Left lung (tissue), 10 donors: ENCODE measurements around the gene ZNF516. TPM values are rescaled to one million over a fixed set of nuclear protein-coding genes. Genes with fewer than 3 reads are reported as not detected.

Experiments
- ATAC-seq: fragments of 200-7000 bp; cut with Tn5 transposase; one replicate; pipeline ENCODE4 v1.9.1; 2020; ENCODE audit warnings: moderate library complexity
- DNase-seq, 4 donors: peaks; one replicate each; pipeline ENCODE4 v3.0.0-alpha.2; 2013 to 2020
- H3K27ac ChIP-seq, 2 donors: fragments of 200-600 bp; sonication (generic) in 1 of 2; one replicate each; pipeline versions ENCODE4 v1.5.0 to v1.8.0; 2020 to 2021
- H3K27me3 ChIP-seq, 2 donors: fragments of 200-600 bp; sonication (generic) in 1 of 2; one replicate each; pipeline versions ENCODE4 v1.5.0 to v1.8.0; 2020 to 2021
- H3K36me3 ChIP-seq, 2 donors: fragments of 200-600 bp; sonication (generic) in 1 of 2; one replicate each; pipeline versions ENCODE4 v1.5.0 to v1.8.0; 2020 to 2021
- H3K4me1 ChIP-seq, 2 donors: fragments of 200-600 bp; one replicate each; pipeline ENCODE4 v1.8.0; 2021
- H3K4me3 ChIP-seq, 2 donors: fragments of 200-600 bp; sonication (generic) in 1 of 2; one replicate each; pipeline versions ENCODE4 v1.5.0 to v1.8.0; 2020 to 2021; ENCODE audit warnings: mild to moderate bottlenecking in 1 of 2
- H3K9me3 ChIP-seq, 2 donors: fragments of 200-600 bp; sonication (generic) in 1 of 2; one replicate each; pipeline versions ENCODE4 v1.5.0 to v1.8.0; 2020 to 2021
- CTCF ChIP-seq, 2 donors: fragments of 200-600 bp; sonication (generic) in 1 of 2; IDR thresholded peaks; one replicate each; pipeline versions ENCODE4 v1.5.0 to v1.8.0; 2021; ENCODE audit warnings: antibody characterized with exemption in 2 of 2
- intact Hi-C, 2 donors: fragments of 100-400 bp; cut with DNase I; formaldehyde crosslinking; loops; one replicate each; pipeline versions ENCODE4 v1.11.2 to v1.14.2; 2022
- polyA plus RNA-seq, 6 donors: library from polyadenylated mRNA; unstranded; fragments of 120-200 nt; gene quantifications; one replicate each; pipeline ENCODE4 v1.2.1, GENCODE V29; 2013; ENCODE audit not compliant: insufficient read length in 6 of 6
- total RNA-seq, 2 donors: library from RNA; stranded (reverse); fragmentation: NEBNext Ultra II Directional; extraction: Animal tissue kit (Norgen Biotek cat#: 25700); gene quantifications; one replicate each; pipeline ENCODE4 v1.2.1, GENCODE V29; 2021
- donor health status: DM: no; HTN: yes; CAD: no.
- donor health status: DM: no; HTN: no; CAD: no.

Gene ZNF516
- total and polyA plus RNA-seq, 8 donors: 33.9 to 51.2 (median 46.8) TPM

DNA sequence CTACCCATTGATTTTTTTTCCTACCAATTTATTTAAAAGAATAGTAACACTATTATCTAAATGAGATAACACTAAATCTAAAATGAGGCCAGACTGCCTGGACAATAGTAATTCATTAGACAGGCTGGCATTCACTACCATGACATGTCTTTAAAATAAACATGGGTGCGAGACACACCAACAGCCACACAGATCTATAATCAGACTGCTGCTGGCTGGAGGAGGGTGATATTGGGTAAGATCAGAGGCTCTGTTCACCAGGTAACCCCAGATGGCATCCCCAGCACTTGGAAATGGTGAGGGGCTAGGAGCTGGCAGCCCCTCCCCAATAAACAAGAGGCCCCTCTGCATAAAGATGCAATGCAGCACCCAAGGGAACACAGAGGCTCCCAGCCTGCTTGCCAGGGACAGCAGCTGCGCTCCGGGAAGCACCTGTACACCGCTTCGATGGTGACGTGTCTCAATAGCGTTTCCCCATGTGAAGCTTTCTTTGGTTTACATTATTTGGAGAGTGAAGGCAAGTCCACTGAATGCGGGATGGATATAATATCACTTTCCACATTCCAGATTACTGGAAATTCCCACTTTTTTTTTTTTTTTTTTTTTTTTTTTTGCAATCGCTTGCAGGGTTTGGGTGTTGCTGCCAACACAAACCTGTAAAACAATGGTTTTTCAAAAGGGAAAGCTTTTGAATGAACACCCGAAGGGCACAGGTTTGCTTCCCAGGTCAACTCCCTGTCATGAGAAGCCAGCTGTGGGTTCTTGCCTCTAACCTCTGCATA is 159.0 kb downstream of the ZNF516 start:
- no peak for TF ChIP-seq CTCF (IDR thresholded peaks at IDR 0.05)
- DNase-seq (no peak), ATAC-seq (no peak)
- Histone ChIP-seq H3K9me3 (peaks cover 0 to 25% of the 10 kb centered on the region in 2 donors), H3K27ac (no peak overlapping the region), H3K36me3 (no peaks in the 10 kb centered on the region), H3K4me1 (peaks cover 0 to 3% of the 10 kb centered on the region in 2 donors), H3K27me3 (no peaks in the 10 kb centered on the region), H3K4me3 (no peak overlapping the region)
- intact Hi-C loops: no loop called here

DNA sequence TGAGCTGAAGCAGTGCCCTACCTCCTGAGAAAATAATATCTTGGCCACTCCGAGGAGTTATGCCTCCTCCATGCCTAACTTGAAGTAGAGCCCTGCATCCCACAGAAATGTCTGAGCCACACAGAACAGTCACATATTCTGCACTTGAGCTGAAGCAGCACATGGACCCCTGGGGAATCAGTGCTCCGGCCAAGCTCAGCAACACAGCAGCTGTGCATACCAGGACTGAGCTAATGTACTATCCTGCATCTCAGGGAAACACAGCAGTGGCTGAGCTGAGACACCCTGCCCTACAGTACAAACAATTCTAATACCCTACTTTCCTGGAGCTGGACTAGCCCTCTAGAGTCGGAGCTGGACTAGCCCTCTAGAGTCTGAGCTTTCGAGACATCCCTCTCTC is 166.9 kb downstream of the ZNF516 start:
- H3K4me1 ChIP-seq: no peaks in the 10 kb centered on the region
- ATAC-seq (no peak), DNase-seq (no peak)
- peaks cover 0 to 33% of the 10 kb centered on the region in 2 donors for H3K9me3 ChIP-seq
- H3K27ac ChIP-seq: no peak overlapping the region
- no peaks in the 10 kb centered on the region for H3K36me3 ChIP-seq
- no peak for TF ChIP-seq CTCF (IDR thresholded peaks at IDR 0.05)
- no peak overlapping the region for H3K4me3 ChIP-seq
- H3K27me3 ChIP-seq: no peaks in the 10 kb centered on the region
- intact Hi-C loops: no loop called here

DNA sequence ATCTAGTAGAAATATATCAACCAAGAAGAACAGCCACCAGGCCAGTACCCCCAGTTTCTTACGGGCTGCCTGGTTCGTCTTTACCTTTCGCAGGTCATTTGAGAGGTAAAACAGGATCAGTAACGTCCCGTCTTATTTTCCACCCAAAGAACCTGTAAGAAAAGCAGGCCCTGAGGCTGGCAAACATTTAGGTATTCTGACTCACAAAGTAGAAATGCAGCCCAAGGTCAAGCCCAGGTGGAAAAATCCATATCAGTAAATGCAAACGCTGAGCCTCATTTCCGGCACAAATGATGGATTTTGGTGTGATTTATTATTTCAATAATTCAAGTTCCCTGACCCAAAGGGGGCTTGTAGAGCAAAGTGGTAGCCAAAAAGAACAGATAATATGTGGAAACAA is 171.2 kb downstream of the ZNF516 start:
- DNase-seq: no peak
- TF ChIP-seq CTCF (IDR thresholded peaks at IDR 0.05): no peak
- Histone ChIP-seq H3K27me3 (no peaks in the 10 kb centered on the region), H3K4me1 (no peaks in the 10 kb centered on the region), H3K27ac (no peak overlapping the region), H3K9me3 (peaks cover 0 to 4% of the 10 kb centered on the region in 2 donors), H3K4me3 (no peak overlapping the region), H3K36me3 (no peaks in the 10 kb centered on the region)
- no peak for ATAC-seq
- intact Hi-C loops: no loop called here

- intact Hi-C loops: no loop called here
- no peaks in the 10 kb centered on the region for H3K4me1 ChIP-seq
- DNase-seq: no peak
Observed at GRCh38 chr18:76322686-76323085, 172.4 kb downstream of the ZNF516 start.

DNA sequence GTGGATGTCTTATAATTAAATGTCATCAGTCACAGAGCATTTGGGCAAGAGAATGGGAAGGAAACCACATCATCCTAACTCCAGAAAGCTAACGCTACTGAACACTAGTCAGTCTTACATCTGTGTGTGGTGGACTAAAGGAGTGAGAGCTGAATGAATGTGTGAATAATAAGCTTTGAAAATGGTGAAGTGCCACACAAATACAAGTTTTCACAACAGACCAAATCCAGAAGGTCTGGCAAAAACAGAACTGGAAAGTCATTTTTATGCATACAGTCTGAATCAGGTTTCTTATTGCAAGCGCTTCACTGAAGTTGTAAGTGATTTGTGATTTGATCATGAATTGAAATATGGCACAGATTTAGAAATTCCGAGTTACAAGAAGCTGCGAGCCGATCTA is 175.7 kb downstream of the ZNF516 start:
- H3K4me1 ChIP-seq: no peaks in the 10 kb centered on the region
- H3K36me3 ChIP-seq: no peaks in the 10 kb centered on the region
- DNase-seq (no peak), ATAC-seq (no peak)
- no peaks in the 10 kb centered on the region for H3K9me3 ChIP-seq
- no peaks in the 10 kb centered on the region for H3K27me3 ChIP-seq
- intact Hi-C loops: no loop called here
- H3K27ac ChIP-seq: no peak overlapping the region
- H3K4me3 ChIP-seq: no peak overlapping the region
- no peak for TF ChIP-seq CTCF (IDR thresholded peaks at IDR 0.05)

More at GRCh38 chr18:76322686-76323085, 172.4 kb downstream of the ZNF516 start:
- ATAC-seq: no peak
- no peak overlapping the region for H3K27ac ChIP-seq
- no peaks in the 10 kb centered on the region for H3K27me3 ChIP-seq
- H3K4me3 ChIP-seq: no peak overlapping the region
- no peak for TF ChIP-seq CTCF (IDR thresholded peaks at IDR 0.05)
- H3K36me3 ChIP-seq: no peaks in the 10 kb centered on the region
- no peaks in the 10 kb centered on the region for H3K9me3 ChIP-seq
